ENCODE results near the gene NCAM2.

NCAM2 gene

DNA sequence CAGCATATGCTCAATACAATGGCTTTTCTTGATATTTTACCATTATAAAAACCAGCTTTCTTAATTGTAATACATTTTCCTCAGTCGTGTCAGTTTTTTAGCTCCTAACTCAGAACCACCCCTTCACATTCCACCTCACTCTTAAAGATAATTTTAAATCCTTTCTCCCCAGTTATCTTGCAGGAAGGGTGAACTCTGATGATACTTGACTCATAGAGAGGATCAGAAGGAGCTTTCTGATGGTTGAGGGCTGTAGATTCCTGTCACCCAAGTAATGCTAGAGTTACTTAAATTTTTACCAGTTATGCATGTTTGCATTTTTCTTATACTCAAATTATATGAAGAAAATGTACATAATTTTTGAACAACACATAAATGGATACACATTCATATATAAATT lies 233.7 kb downstream of the NCAM2 start:
- DNase-seq = no peak

GRCh38 chr21:21232320-21232719 lies 234.1 kb downstream of the NCAM2 start:
- DNase-seq = no peak

DNA sequence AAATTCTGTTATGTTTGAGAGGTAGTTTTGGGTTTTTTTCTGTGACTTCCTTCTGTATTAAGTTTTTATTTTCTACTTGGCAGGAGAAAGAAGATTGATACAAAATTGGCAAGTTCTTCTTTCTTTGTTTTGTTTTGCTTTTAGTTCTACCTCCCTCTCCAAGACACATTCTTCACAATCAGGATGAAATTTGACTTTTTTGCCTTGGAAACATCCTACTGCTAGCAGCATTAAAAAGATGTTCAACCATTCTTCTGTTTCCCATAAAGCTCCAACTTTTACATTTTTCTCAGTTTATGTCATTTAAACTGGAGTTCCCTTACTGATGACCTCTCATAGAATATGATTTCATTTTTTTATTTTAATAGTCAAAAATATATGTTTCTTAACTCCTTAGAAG lies 234.8 kb downstream of the NCAM2 start:
- DNase-seq = no peak

DNA sequence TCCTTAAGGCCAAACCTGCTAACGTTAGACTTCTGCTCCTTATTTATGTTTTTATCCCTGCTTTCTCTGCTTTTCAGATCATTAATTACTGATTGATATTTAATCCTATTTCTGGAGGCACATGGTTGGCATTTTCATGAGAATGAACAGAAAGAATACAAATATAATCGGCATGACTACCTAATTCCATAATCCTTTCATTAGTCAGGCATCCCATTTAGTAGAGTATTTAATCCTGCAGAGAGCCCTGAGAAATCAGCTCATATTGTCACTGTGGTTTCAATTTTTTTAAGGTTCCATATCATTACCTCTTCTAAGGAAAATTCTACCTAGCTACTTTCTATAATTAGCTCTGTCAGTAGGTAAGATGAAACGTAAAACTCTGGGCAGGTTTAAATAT lies 238.8 kb downstream of the NCAM2 start:
- no peak for DNase-seq

DNA sequence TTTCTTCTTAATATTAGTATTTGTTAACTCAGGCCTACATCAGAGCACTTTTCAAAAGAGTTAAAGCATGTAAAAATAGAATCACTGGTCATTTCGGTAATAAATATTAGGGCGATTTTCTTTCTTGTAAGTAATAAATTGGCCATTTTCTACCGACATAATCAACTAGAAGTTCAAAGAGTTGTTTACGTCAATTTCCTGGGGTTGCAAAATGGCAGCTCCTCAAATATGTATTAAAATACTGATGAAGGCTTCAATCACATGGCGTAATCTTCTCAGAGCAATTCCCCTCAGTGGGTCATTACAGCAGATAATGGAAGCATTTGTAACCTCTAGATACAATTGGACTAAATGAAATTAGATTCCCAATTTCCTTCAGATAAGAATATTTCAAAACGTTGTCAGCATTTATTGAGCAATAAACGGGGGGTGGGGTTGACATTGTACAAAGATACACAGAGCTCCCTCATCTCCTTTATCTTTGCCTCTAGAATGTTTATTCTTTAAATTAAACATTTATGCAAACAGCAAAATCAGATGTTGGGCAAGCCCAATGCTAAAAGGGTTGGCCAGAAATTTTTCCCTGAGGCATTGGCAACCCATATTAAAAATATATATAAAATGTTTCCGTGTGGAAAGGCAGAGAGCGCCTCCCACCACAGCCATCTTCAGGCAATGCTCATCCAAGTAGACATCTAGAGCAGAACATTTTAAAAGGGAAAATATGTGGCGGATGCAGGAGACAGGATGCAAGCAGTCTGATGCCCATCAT lies 240.6 kb downstream of the NCAM2 start:
- DNase-seq = no peak

DNA sequence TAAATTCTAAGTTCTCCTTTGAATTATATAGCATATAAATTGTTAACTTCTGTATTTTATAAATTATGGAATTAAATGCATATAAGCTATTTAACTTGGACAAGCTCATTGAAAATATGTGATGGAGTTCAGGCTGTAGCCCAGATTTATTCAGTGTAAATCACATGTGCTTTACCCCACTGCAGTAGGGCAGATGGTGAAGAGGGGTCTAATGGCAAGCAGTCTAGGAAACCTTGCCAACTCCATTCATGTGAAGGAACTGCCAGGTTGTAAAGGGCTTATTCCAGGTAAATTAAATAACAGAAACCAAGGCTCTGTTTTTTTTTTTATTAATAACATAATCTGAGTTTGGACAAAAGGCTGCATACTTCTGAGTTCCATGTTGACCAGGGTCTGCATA lies 243.2 kb downstream of the NCAM2 start:
- no peak for DNase-seq

GRCh38 chr21:21246007-21246406 lies 247.8 kb downstream of the NCAM2 start:
- DNase-seq = no peak

GRCh38 chr21:21247424-21247823 lies 249.2 kb downstream of the NCAM2 start:
- DNase-seq = no peak

DNA sequence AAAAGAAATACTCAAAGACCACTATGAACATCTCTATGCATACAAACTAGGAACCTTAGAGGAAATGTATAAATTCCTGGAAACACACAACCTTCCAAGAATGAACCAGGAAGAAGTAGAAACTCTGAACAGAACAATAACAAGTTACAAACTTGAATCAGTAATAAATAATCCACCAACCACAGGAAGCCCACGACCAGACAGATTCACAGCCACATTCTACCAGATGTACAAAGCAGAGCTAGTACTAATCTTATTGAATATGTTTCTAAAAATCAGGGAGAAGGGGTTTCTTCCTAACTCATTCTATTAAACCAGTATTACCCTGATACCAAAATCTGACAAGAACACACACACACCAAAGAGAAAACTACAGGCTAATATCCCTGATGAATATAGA lies 263.8 kb downstream of the NCAM2 start:
- no peak for DNase-seq

- no peak for DNase-seq
These were observed 269.9 kb downstream of the NCAM2 start for GRCh38 chr21:21268061-21268471.

GRCh38 chr21:21268885-21269284 lies 270.7 kb downstream of the NCAM2 start:
- no peak for DNase-seq

DNA sequence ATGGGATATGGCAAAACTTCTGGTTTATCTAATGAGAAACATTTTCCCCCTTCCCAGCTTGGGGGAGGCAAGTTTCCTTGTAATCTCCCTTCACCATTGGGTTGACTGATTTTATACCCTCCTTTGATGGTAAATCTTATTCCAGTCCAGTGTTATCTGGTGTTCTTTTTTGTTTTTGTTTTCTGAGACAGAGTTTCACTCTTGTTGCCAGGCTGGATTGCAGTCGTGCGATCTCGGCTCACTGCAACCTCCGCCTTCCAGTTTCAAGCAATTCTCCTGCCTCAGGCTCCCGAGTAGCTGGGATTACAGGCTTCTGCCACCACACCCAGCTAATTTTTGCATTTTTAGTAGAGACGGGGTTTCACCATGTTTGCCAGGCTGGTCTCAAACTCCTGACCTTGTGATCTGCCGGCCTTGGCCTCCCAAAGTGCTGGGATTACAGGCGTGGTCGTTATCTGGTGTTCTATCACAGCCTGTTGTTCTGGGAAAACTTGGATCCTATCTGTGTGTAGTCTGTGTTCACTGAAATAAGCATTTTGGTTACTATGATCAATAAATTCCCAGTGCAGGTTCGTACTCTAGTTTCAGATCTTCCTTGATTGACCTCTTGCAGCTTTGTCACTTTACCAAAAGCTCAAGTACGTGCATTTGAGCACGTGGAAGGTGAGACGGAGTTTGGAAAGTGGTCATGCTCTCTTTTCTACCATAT lies 281.1 kb downstream of the NCAM2 start:
- no peak for DNase-seq

DNA sequence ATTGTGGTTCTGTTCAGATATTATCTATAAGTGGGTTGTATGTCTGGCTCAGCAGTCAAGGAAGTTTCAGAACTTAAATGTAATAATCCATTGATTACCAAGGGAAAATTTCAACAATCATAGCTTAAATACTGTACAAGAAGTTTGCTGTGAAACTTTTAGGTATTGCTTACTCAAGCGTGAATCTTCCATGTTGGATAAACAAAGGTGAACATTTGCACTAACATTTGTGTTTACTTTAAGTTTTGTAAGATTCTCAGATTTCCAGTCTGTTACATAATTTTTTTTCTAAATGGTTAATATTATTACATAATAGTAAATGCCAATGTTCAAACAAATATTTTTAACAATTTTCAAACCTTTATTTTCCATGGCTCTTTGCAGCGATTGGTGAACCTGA lies 285.6 kb downstream of the NCAM2 start:
- DNase-seq = no peak

GRCh38 chr21:21286170-21286798 lies 288.1 kb downstream of the NCAM2 start:
- DNase-seq = no peak

DNA sequence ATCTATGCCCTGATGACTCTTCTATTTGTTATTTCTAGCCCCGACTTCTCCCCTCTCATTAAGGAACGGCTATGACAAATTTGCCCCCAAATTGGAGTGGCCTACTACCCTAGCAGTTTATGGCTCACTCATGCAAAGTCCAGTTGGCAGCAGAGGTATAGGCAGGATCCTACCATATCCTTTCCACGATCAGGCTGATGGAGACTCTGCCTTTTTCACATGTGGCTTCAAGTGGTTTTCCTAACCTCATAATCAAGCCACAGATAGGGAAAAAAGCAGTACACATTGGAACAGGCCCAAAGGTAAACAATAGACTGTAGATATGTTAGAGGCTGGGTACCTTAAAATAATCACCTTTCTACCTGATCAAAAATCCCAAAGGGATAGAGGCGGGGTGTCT lies 292.5 kb downstream of the NCAM2 start:
- no peak for DNase-seq

DNA sequence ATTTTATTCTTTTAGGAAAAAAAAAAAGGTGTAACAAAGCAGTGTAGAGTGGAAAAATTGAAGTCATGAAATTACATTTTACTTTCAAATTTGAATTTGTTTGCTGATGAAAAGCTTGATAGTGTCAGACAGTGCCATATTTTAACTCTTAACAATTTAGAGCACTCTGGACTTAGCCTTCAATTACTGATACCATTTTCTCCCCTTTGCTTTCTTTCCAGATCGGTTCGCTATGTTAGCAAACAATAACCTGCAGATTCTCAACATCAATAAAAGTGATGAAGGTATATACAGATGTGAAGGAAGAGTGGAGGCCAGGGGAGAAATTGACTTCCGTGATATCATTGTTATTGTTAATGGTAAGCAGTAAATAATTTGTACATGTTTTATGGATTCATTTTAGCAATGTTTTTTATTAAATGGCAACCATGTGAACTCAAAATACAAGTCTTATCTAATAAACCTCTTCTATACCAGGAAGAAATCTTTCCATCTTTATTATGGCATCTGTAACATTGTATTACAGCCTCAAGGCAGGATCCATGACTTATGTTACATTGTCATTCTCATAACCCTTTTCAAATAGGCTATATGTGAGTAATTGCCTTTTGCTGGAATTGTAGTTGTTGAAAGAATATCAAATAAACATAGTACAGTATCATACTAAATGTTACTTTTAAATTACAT lies 293.8 kb downstream of the NCAM2 start:
- DNase-seq = no peak

DNA sequence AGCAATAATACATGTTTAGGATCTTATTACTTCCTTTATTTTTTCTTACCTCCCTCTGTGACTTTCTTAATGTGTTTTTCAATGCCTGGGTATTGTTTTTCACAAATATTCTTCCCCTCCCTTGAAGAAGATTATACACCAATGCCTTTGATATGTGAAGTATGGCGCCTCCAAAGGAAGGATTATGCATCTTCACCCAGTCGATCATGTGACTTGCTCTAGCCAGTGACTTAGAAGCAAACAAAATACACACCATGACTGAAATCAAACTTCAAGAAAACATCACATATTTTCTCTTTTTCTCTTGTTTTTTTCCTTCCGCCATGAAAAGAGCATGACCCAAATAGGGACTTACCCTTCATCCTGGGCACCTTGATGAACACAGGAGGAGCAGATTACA lies 297.1 kb downstream of the NCAM2 start:
- no peak for DNase-seq

DNA sequence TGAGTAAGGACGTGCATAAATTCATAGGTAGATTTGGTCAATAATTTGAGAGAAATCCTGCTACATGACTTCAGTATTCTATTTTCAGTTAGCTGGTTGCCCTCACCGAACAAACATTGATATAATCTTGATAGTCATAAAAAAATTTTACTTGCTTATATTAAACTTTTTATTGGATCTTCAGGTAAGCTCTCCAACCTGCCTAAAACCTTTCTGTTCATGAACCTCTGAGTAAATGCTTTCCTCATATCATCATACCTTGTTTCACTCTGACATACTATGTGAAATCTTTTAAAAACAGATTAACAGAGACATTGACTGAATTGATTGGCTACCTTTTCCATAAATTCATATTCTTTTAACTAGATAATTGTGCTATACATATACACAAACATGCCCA lies 299.0 kb downstream of the NCAM2 start:
- no peak for DNase-seq

- no peak for DNase-seq
These were observed 302.8 kb downstream of the NCAM2 start for GRCh38 chr21:21301013-21301412.

DNA sequence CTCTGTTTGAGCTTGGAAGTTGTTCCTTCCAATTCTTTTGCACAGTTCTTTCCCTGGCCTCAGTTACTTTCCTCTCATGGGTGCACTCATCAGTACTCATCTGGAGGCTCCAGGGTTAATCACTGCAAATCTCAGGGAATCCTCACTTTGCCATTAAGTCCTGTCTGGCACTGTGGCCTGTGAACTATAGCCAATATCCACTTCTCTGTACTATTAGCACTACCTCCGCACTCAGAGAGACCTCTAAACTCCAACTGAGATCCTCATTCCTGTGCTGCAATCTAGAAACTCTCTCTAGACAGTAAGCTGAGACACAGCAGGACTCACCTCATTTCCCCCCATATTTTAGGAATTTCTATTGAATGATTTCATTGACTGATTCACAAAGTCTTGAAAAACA lies 311.3 kb downstream of the NCAM2 start:
- no peak for DNase-seq

DNA sequence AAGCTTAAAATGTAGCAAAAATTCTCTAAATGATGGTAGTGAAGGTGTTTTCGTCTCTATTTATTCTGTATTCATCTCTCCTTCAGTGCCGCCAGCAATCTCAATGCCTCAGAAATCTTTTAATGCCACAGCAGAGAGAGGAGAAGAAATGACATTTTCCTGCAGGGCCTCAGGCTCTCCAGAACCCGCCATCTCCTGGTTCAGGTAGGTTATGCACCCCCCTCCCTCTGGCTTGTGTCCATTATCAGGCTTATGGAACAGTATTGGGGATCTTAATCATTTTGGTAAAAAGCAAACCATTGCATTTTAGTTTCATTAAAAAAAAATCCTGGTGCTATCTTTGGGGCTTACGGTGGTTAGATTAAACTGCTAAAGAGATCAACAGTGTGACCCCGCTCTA lies 326.1 kb downstream of the NCAM2 start:
- no peak for DNase-seq

DNA sequence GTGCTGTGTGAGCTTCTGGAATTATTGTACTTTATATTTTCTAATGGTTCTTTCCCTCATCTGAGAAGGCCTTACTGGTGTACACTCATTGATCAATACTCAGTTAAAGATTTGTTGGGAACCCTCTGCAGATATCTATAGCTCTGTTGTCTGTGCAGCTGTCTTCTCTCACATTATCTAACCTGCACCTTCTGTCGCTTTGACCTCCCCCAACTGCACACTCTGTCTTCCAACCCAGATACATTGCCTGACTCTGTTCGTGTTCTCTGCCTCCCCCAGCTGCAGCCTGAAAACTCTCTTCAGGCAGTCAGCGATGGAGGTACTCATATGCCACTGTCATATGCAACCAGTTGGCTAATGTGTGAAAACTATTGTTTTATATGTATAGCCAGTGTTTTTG lies 334.3 kb downstream of the NCAM2 start:
- no peak for DNase-seq

DNA sequence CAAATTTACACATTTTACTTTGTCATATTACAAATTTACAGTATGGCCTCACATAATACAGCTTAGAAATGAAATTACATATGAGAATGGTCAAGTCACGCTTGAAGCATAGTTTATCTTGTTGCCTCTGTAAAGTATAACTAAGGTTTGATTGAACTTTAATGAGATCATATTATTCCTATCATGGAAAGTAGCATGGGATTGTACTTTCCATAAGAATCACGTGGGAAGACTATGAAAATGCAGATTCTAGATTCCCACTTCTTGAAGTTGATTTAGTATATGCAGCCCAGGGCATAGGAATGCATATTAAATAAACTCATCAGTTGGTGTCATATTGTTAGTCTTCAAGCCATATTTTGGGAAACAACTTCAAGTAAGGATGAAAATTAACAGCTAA lies 342.8 kb downstream of the NCAM2 start:
- no peak for DNase-seq

DNA sequence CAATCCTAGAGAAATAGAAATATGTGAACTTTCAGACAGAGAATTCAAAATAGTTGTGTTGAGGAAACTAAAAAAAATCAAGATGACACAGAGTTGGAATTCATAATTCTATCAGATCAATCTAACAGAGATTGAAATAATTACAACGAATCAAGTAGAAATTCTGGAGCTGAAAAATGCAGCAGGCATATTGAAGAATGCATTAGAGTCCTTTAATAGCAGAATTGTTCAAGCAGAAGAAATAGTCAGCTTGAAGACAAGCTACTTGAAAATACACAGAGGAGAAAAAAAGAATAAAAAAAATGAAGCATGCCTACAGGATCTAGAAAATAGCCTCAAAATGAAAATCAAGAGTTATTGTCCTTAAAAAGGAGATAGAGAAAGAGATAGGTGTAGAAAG lies 347.1 kb downstream of the NCAM2 start:
- DNase-seq = no peak
